HepG2 (cell line): ENCODE measurements around the gene AQP12A. TPM values are rescaled to one million over a fixed set of nuclear protein-coding genes. Genes with fewer than 3 reads are reported as not detected.

Source experiments
- ATAC-seq: fragments of 200-7000 bp; cut with Tn5 transposase; 3 replicates; pipeline ENCODE4 v1.9.1; 2020; ENCODE audit warnings: mild to moderate bottlenecking, moderate library complexity
- BruUV-seq: library from RNA; stranded (reverse); fragments of 400-500 nt; replicated peaks from 2 replicates; lab custom pipeline; 2021; lab: Mats Ljungman, UMichigan
- CTCF ChIA-PET: fragments of 300-600 bp; formaldehyde crosslinking; extraction: SDS; loops from one replicate; lab custom pipeline; 2021; ENCODE audit warnings: low total read pairs, inconsistent platforms, low intra/inter-chr PET ratio; lab: Yijun Ruan, JAX
- POLR2A ChIA-PET: fragments of 350-600 bp; sonication (Branson Sonifier 250); formaldehyde crosslinking; loops from one replicate; lab custom pipeline; 2020; ENCODE audit warnings: antibody characterized with exemption, inconsistent platforms; lab: Yijun Ruan, JAX
- DNase-seq: peaks from one replicate; pipeline ENCODE4 v3.0.0-alpha.2; 2015; ENCODE audit warnings: low spot score
- FAIRE-seq: peaks from 3 replicates; lab custom pipeline; 2011; peaks lifted over from hg19 to GRCh38; lab: Jason Lieb, UNC
- H2AFZ ChIP-seq: one replicate; pipeline ENCODE4 v1.6.1; 2011; ENCODE audit warnings: low read length, inconsistent platforms
- H3K27ac ChIP-seq: fragments of 300-600 bp; 3 replicates; pipeline ENCODE4 v1.8.0; 2011; ENCODE audit warnings: mixed run types, mild to moderate bottlenecking, mixed read lengths, low read length, inconsistent platforms; ENCODE audit not compliant: insufficient read depth; ENCODE audit errors: extremely low read length
- H3K27me3 ChIP-seq, 2 experiments: fragments of 200-600 bp in 1 of 2; 2 replicates in 1 of 2; 3 replicates in 1 of 2; pipeline versions ENCODE4 v1.6.0 to v1.8.0; 2011; ENCODE audit warnings: low read length in 2 of 2, mild to moderate bottlenecking in 2 of 2, moderate library complexity in 2 of 2, inconsistent platforms in 1 of 2; ENCODE audit not compliant: insufficient read depth in 2 of 2, control insufficient read depth in 1 of 2
- H3K36me3 ChIP-seq, 2 experiments: fragments of 200-600 bp in 1 of 2; replicated peaks in 1 of 2; 2 replicates in 1 of 2; 3 replicates in 1 of 2; pipeline versions ENCODE4 v1.5.1 to v1.8.0; 2011; ENCODE audit warnings: low read length in 2 of 2, inconsistent platforms in 1 of 2; ENCODE audit not compliant: insufficient read depth in 2 of 2, control insufficient read depth in 1 of 2
- H3K4me1 ChIP-seq: 2 replicates; pipeline ENCODE4 v1.5.1; 2012; ENCODE audit warnings: low read length, inconsistent platforms; ENCODE audit not compliant: insufficient read depth
- H3K4me2 ChIP-seq: 2 replicates; pipeline ENCODE4 v1.6.0; 2011; ENCODE audit warnings: low read depth, low read length, inconsistent platforms
- H3K4me3 ChIP-seq, 3 experiments: fragments of 200-600 bp in 1 of 3; sonication (generic), shearing (Covaris generic) in 1 of 3; replicated peaks in 1 of 3; 2 replicates each; pipeline ENCODE4 v1.5.1; 2011 to 2016; ENCODE audit warnings: low read length in 3 of 3, inconsistent platforms in 2 of 3, low read depth in 2 of 3, mild to moderate bottlenecking in 2 of 3, control low read depth in 1 of 3, mixed read lengths in 1 of 3; ENCODE audit not compliant: insufficient read depth in 1 of 3
- H3K79me2 ChIP-seq: one replicate; pipeline ENCODE4 v1.6.1; 2011; ENCODE audit warnings: low read length, inconsistent platforms; ENCODE audit not compliant: insufficient read depth
- H3K9ac ChIP-seq: 2 replicates; pipeline ENCODE4 v1.6.0; 2011; ENCODE audit warnings: mild to moderate bottlenecking, low read depth, low read length, inconsistent platforms; ENCODE audit not compliant: insufficient read depth
- H3K9me3 ChIP-seq: 2 replicates; pipeline ENCODE4 v1.5.1; 2012; ENCODE audit warnings: mild to moderate bottlenecking, low read length
- H4K20me1 ChIP-seq: 2 replicates; pipeline ENCODE4 v1.6.0; 2011; ENCODE audit warnings: inconsistent platforms, mild to moderate bottlenecking, low read length, moderate library complexity; ENCODE audit not compliant: insufficient read depth
- ATRX ChIP-seq: sonication (generic); formaldehyde crosslinking; IDR thresholded peaks from 2 replicates; pipeline ENCODE4 v1.4.0; 2020; ENCODE audit warnings: missing genetic modification reagents, borderline replicate concordance
- CENPT ChIP-seq: sonication (generic); formaldehyde crosslinking; IDR thresholded peaks from 2 replicates; pipeline ENCODE4 v1.8.0; 2022; ENCODE audit warnings: low read depth, mild to moderate bottlenecking, moderate library complexity, missing genetic modification reagents
- FOXK2 ChIP-seq: fragments of 450-650 bp; IDR thresholded peaks from 2 replicates; pipeline ENCODE4 v1.6.1; 2016
- GABPA ChIP-seq, 2 experiments: IDR thresholded peaks; 2 replicates each; pipeline ENCODE4 v1.6.1; 2011 to 2016; ENCODE audit warnings: low read depth in 2 of 2, low read length in 1 of 2, missing biosample characterization in 1 of 2, missing genetic modification characterization in 1 of 2
- GATA4 ChIP-seq: sonication (generic); IDR thresholded peaks from 2 replicates; pipeline ENCODE4 v1.6.1; 2016; ENCODE audit warnings: antibody characterized with exemption, low read depth, borderline replicate concordance
- KAT7 ChIP-seq: IDR thresholded peaks from 2 replicates; pipeline ENCODE4 v1.6.1; 2018; ENCODE audit warnings: borderline replicate concordance, missing compliant biosample characterization
- MAZ ChIP-seq, 2 experiments: sonication (generic) in 1 of 2; formaldehyde crosslinking in 1 of 2; IDR thresholded peaks; 2 replicates each; pipeline versions ENCODE4 v1.5.0 to v1.6.1; 2012 to 2020; ENCODE audit warnings: low read depth in 2 of 2, mild to moderate bottlenecking in 2 of 2, borderline replicate concordance in 1 of 2, improper control_type of control experiment in 1 of 2, low read length in 1 of 2, missing genetic modification reagents in 1 of 2, moderate library complexity in 1 of 2
- MED13 ChIP-seq: sonication (generic); formaldehyde crosslinking; IDR thresholded peaks from 2 replicates; pipeline ENCODE4 v1.5.0; 2020; ENCODE audit warnings: missing genetic modification reagents
- NR2F2 ChIP-seq: IDR thresholded peaks from 2 replicates; pipeline ENCODE4 v1.6.1; 2012; ENCODE audit warnings: low read depth, inconsistent platforms, borderline replicate concordance
- ONECUT2 ChIP-seq: sonication (generic); formaldehyde crosslinking; IDR thresholded peaks from 2 replicates; pipeline ENCODE4 v1.4.0; 2020; ENCODE audit warnings: missing genetic modification reagents
- RBM39 ChIP-seq: fragments of 200-400 bp; formaldehyde crosslinking; IDR thresholded peaks from one replicate; pipeline ENCODE4 v1.6.1; 2018; ENCODE audit warnings: antibody characterized with exemption, mild to moderate bottlenecking, low read depth, low read length; ENCODE audit not compliant: poor library complexity, severe bottlenecking
- ZNF75D ChIP-seq: sonication (generic); formaldehyde crosslinking; IDR thresholded peaks from 2 replicates; pipeline ENCODE4 v1.8.1; 2023; ENCODE audit warnings: missing genetic modification reagents, mild to moderate bottlenecking, borderline replicate concordance
- ZNF761 ChIP-seq: sonication (generic); formaldehyde crosslinking; conservative IDR thresholded peaks from 2 replicates; pipeline ENCODE4 v1.4.0; 2020; ENCODE audit warnings: mild to moderate bottlenecking, missing genetic modification reagents
- WGBS: methylation state at CpG from one replicate; pipeline ENCODE4 v1.1.6; 2017; ENCODE audit warnings: low lambda C conversion rate; 5-methylcytosine and 5-hydroxymethylcytosine counted together
- in situ Hi-C: cut with HindIII; loops from 2 replicates; pipeline ENCODE4 v1.10.0; 2017; ENCODE audit warnings: low pct_unique_long_range_greater_than_20kb; ENCODE audit not compliant: extremely low pct_ligation_motif_present
- intact Hi-C: fragments of 100-400 bp; cut with micrococcal nuclease; formaldehyde crosslinking; loops from one replicate; pipeline ENCODE4 v1.10.0; 2022; ENCODE audit not compliant: unreplicated experiment
- polyA plus RNA-seq, 8 experiments: library from polyadenylated mRNA; depleted of rRNA in 3 of 8; stranded (reverse) in 7 of 8; unstranded in 1 of 8; fragments of >200 nt; fragmentation: Illumina TruSeq in 4 of 8; extraction: Trizol in 4 of 8; gene quantifications; 2 replicates each; pipeline versions ENCODE4 v1.2.1 to v1.2.3, GENCODE V29; 2011 to 2016; ENCODE audit warnings: low read depth in 4 of 8, missing spikeins in 1 of 8, mixed read lengths in 1 of 8; ENCODE audit not compliant: insufficient read depth in 1 of 8
- total RNA-seq, 5 experiments: library from RNA; depleted of rRNA; stranded (reverse); fragments of >200 nt; fragmentation: Illumina TruSeq; extraction: Trizol; gene quantifications; 2 replicates each; pipeline ENCODE4 v1.2.3, GENCODE V29; 2016; ENCODE audit warnings: low read depth in 1 of 5
- TF ChIP-seq, protein P1 (sequence below): sonication (generic); formaldehyde crosslinking; IDR thresholded peaks from 2 replicates; pipeline ENCODE4 v1.9.0; 2021; ENCODE audit warnings: missing genetic modification reagents, borderline replicate concordance
- TF ChIP-seq, protein P2 (sequence below), 2 experiments: sonication (generic) in 1 of 2; formaldehyde crosslinking in 1 of 2; IDR thresholded peaks; 2 replicates each; pipeline versions ENCODE4 v1.5.1 to v1.6.1; 2011 to 2020; ENCODE audit warnings: borderline replicate concordance in 1 of 2, low read depth in 1 of 2, low read length in 1 of 2, mild to moderate bottlenecking in 1 of 2, missing genetic modification reagents in 1 of 2, moderate library complexity in 1 of 2

Gene AQP12A
- total and polyA plus RNA-seq, 2 of the 13 experiments (the other 11 are each of a cell fraction or from before 2014, with no cell fraction given): not detected

DNA sequence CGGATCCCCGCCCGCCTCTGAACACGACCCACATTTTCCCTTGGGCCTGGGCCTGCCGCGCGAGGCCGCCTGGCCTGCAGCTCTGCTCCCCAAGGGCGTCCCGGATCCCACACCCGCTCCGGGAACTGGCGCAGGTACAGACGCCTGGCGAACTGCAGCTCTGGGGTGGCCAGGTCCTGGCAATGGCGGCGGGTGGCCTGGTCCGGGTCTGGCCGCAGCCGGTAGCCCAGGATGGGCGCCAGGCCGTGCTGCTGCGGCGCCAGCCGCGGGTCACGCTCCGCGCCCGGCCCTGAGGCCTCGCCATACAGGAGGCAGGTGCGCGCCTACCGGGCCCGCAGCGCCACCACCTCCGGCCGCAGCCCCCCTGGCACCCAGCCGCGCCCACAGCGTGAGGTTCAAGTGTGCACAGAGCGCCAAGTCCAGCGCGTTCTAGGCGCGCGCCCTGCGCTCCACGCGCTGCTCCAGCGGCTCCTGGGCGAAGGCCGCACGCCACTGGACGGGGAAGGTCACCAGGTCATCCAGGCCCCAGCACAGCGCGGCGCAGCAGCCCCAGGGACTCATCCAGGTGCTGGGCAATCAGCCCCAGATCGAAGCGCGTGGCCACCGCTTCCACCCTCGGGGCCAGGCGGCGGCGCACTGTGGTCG lies 9.5 kb downstream of the AQP12A start (continued):
- TF ChIP-seq, protein P1, sequence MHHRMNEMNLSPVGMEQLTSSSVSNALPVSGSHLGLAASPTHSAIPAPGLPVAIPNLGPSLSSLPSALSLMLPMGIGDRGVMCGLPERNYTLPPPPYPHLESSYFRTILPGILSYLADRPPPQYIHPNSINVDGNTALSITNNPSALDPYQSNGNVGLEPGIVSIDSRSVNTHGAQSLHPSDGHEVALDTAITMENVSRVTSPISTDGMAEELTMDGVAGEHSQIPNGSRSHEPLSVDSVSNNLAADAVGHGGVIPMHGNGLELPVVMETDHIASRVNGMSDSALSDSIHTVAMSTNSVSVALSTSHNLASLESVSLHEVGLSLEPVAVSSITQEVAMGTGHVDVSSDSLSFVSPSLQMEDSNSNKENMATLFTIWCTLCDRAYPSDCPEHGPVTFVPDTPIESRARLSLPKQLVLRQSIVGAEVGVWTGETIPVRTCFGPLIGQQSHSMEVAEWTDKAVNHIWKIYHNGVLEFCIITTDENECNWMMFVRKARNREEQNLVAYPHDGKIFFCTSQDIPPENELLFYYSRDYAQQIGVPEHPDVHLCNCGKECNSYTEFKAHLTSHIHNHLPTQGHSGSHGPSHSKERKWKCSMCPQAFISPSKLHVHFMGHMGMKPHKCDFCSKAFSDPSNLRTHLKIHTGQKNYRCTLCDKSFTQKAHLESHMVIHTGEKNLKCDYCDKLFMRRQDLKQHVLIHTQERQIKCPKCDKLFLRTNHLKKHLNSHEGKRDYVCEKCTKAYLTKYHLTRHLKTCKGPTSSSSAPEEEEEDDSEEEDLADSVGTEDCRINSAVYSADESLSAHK (CRISPR knock-in tag): no peak
- TF ChIP-seq ZNF75D (CRISPR knock-in tag): no peak
- TF ChIP-seq KAT7 (CRISPR knock-in tag): no peak
- TF ChIP-seq NR2F2: no peak
- TF ChIP-seq ATRX (CRISPR knock-in tag): no peak

DNA sequence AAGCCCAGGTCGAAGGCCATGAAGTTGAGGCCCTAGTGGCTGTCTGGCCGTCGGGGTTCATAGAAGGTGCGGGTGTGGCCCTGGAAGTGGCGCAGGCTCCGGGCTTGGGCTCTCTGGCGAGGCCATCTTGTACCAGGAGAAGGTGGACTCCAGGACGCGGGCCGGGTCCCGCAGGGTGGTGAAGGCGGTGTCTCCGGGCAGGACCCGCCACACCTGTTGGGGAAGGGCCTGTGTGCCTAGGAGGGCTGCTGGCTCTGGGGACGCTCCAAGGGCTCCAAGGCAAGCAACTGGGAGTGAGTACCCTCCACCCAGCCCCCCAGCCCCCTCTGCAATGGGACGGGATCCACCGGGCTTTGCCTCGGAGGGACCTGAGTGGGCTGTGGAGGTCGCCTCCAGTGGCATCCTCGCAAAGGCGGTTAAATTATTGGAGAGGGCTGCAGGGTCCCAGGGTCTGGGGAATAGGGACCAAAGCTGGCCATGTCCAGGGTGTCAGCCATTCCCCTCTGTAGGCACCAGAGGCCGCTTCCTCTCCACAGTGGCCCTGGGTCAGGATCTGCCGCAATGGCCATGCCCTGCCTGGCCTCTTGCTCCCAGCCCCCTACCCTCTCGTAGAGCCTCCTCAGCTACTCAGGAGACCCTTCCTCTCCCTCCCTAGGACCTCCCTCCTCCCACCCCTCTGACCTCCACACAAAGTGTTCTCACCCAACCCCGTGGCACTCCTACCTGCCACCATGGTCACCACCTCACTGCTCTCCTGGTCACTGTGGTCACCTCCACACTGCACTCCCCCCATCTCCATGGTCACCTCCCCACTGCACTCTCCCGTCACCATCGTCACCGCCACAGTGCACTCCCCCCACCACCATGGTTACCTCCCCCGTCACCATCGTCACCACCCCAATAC lies 10.3 kb downstream of the AQP12A start:
- no peak overlapping the region for H3K27ac ChIP-seq
- H3K4me3 ChIP-seq: no peak overlapping the region
- no peaks in the 10 kb centered on the region for H3K79me2 ChIP-seq
- H4K20me1 ChIP-seq: no peaks in the 10 kb centered on the region
- H3K9ac ChIP-seq: no peak overlapping the region
- peak; percentile 29; the same call in 2 of the 3 replicates for ATAC-seq
- intact Hi-C loops: no loop called here
- 25% methylated on average over 23 of the region's 30 CpGs for WGBS
- H3K4me2 ChIP-seq: no peak overlapping the region
- no peak for FAIRE-seq
- H3K36me3 ChIP-seq: no peaks in the 10 kb centered on the region
- no peaks in the 10 kb centered on the region for H3K9me3 ChIP-seq
- no peak overlapping the region for H2AFZ ChIP-seq
- no peak for DNase-seq
- in situ Hi-C loops: loop anchor here (10.0 kb wide), 1 partner anchor 177 kb away; no protein-coding TSS in a partner anchor
- CTCF ChIA-PET: no interaction called here
- POLR2A ChIA-PET: no interaction called here
- no TSS peak for BruUV-seq
- H3K27me3 ChIP-seq: peaks cover 24 to 62% of the 10 kb centered on the region in 2 experiments
- no peaks in the 10 kb centered on the region for H3K4me1 ChIP-seq
- TF ChIP-seq, protein P2, sequence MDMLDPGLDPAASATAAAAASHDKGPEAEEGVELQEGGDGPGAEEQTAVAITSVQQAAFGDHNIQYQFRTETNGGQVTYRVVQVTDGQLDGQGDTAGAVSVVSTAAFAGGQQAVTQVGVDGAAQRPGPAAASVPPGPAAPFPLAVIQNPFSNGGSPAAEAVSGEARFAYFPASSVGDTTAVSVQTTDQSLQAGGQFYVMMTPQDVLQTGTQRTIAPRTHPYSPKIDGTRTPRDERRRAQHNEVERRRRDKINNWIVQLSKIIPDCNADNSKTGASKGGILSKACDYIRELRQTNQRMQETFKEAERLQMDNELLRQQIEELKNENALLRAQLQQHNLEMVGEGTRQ (IDR thresholded peaks at IDR 0.05; ENCODE audit: low read depth, low read length): no peak
- TF ChIP-seq, protein P2 (CRISPR knock-in tag; IDR thresholded peaks at IDR 0.05; ENCODE audit: borderline replicate concordance): no peak
- TF ChIP-seq MED13 (CRISPR knock-in tag) (no peak), GABPA (IDR thresholded peaks at IDR 0.05; ENCODE audit: low read depth, low read length) (no peak), GABPA (CRISPR knock-in tag; IDR thresholded peaks at IDR 0.05; ENCODE audit: low read depth) (no peak), ONECUT2 (no peak), CENPT (no peak), ZNF761 (no peak), RBM39 (peak; percentile 33), GATA4 (no peak), MAZ (IDR thresholded peaks at IDR 0.05; ENCODE audit: borderline replicate concordance, low read depth, low read length) (no peak), MAZ (CRISPR knock-in tag; IDR thresholded peaks at IDR 0.05; ENCODE audit: low read depth) (no peak), FOXK2 (no peak)
